GM12875 (cell line): ENCODE data around the gene FXN.
"Not testable (repeated sequence)": the region's sequence is repeated elsewhere in the genome, so short reads cannot be mapped to it uniquely, and the experiment has no call there.

ENCODE experiments used
- H3K4me3 ChIP-seq: one replicate; pipeline ENCODE4 v1.5.1; 2011; ENCODE audit warnings: low read depth, low read length, control low read depth
- CTCF ChIP-seq: IDR thresholded peaks from 2 replicates; pipeline ENCODE4 v1.5.1; 2011; ENCODE audit warnings: low read depth, mild to moderate bottlenecking, control low read depth, inconsistent platforms, low read length, moderate library complexity, borderline replicate concordance; ENCODE audit not compliant: insufficient read depth

Gene FXN

GRCh38 chr9:69086769-69087168 lies 51.2 kb downstream of the FXN start:
- H3K4me3 ChIP-seq, result no peak overlapping the region
- TF ChIP-seq CTCF, result no peak

GRCh38 chr9:69089082-69089481 lies 53.5 kb downstream of the FXN start:
- no peak overlapping the region for H3K4me3 ChIP-seq
- no peak for TF ChIP-seq CTCF

- no peak overlapping the region for H3K4me3 ChIP-seq
- no peak for TF ChIP-seq CTCF
These were observed 53.9 kb downstream of the FXN start for GRCh38 chr9:69089491-69089890.

GRCh38 chr9:69090140-69090750 lies 54.7 kb downstream of the FXN start:
- no peak for TF ChIP-seq CTCF
- no peak overlapping the region for H3K4me3 ChIP-seq

GRCh38 chr9:69090946-69091345 lies 55.4 kb downstream of the FXN start:
- TF ChIP-seq CTCF, result no peak
- H3K4me3 ChIP-seq, result no peak overlapping the region

GRCh38 chr9:69093471-69094103 lies 58.0 kb downstream of the FXN start:
- H3K4me3 ChIP-seq, result no peak overlapping the region
- no peak for TF ChIP-seq CTCF

- H3K4me3 ChIP-seq, result not testable (repeated sequence)
These were observed 59.0 kb downstream of the FXN start for GRCh38 chr9:69094361-69095135.
